Subcutaneous abdominal adipose tissue (tissue), 5 donors: Measurements from ENCODE around the gene TNFAIP2.

Experiments used
- H3K27ac ChIP-seq: one replicate; pipeline ENCODE4 v1.7.0; 2013; ENCODE audit warnings: low read depth, mild to moderate bottlenecking, inconsistent platforms, low read length, moderate library complexity
- H3K27me3 ChIP-seq, 5 donors: one replicate each; pipeline ENCODE4 v1.7.0; 2013; ENCODE audit warnings: low read length in 5 of 5, inconsistent platforms in 1 of 5; ENCODE audit not compliant: control insufficient read depth in 5 of 5, insufficient read depth in 4 of 5
- H3K36me3 ChIP-seq, 5 donors: one replicate each; pipeline ENCODE4 v1.7.0; 2013; ENCODE audit warnings: low read length in 5 of 5; ENCODE audit not compliant: control insufficient read depth in 5 of 5, insufficient read depth in 5 of 5
- H3K4me1 ChIP-seq, 5 donors: one replicate each; pipeline ENCODE4 v1.7.0; 2013; ENCODE audit warnings: low read length in 5 of 5, mild to moderate bottlenecking in 3 of 5, moderate library complexity in 1 of 5; ENCODE audit not compliant: control insufficient read depth in 5 of 5, insufficient read depth in 5 of 5
- H3K4me3 ChIP-seq, 5 donors: one replicate each; pipeline ENCODE4 v1.7.0; 2013; ENCODE audit warnings: low read length in 5 of 5, low read depth in 1 of 5
- H3K9ac ChIP-seq, 5 donors: one replicate each; pipeline ENCODE4 v1.7.0; 2013; ENCODE audit warnings: low read length in 5 of 5, mild to moderate bottlenecking in 4 of 5, moderate library complexity in 3 of 5
- H3K9me3 ChIP-seq, 5 donors: one replicate each; pipeline ENCODE4 v1.7.0; 2013; ENCODE audit warnings: low read length in 5 of 5; ENCODE audit not compliant: control insufficient read depth in 5 of 5
- donor health status: healthy.
- donor health status: healthy.
- donor health status: healthy.
- donor health status: healthy.
- donor health status: healthy.

Gene TNFAIP2

GRCh38 chr14:103093856-103094405, 29.3 kb upstream of the TNFAIP2 start:
- no peak overlapping the region for H3K9ac ChIP-seq
- peak overlapping the region in 1 of 5 donors; percentile 14 for H3K4me3 ChIP-seq
- peaks cover 0 to 5% (median 0%) of the 10 kb centered on the region in 5 donors for H3K27me3 ChIP-seq
- no peak overlapping the region for H3K27ac ChIP-seq
- peaks cover 0 to 23% (median 16%) of the 10 kb centered on the region in 5 donors for H3K4me1 ChIP-seq
- H3K36me3 ChIP-seq, result no peaks in the 10 kb centered on the region
- no peaks in the 10 kb centered on the region for H3K9me3 ChIP-seq

DNA sequence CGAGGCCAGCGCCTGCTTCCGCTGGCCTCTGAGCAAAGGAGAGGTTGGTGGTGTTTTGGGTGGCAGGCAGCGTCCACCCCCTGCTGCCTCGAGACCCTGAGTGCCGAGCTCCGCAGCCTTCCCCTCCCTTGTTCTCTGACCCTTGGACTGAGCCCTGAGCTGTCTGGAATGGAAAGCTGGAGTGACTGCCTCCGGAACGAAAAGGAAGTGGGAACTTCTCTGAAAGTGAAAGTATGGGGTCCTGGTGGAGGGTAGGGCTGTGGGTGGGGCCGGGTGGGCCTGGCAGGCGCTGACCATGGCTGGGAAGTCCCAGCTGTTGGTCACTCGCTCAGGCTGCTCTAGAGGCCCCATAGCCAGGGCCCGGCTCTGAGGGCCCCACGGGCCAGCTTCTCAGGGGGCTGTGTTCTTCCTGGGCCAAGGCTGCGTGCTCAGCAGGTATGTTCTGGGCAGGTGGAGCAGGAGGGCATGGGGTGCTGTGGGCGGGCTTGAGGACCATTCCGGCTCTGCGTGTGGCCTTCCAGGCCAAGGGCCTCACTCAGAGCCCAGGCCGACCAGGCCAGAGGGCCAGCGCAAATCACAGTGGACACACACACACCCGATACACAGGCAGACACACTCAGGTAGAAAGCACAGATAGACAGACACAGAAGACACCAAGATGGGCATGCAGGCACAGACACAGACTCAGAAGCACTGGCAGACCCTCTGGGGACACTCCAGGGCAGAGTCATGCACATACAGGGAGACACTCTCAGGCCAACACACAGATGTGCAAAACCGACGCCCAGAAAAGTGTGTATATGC, 28.7 kb upstream of the TNFAIP2 start, which contains the start of gene EXOC3L4:
Gene EXOC3L4 (plus strand): TSS at position 320 of the 804 bp plus-strand sequence. CDS start 5,495 bp downstream, outside the sequence.
- no peaks in the 10 kb centered on the region for H3K9me3 ChIP-seq
- no peaks in the 10 kb centered on the region for H3K36me3 ChIP-seq
- H3K9ac ChIP-seq, result peak within 1 kb of the TSS in 2 of 5 donors; percentile 23 to 43
- H3K4me1 ChIP-seq, result peaks cover 0 to 27% (median 16%) of the 10 kb centered on the region in 5 donors
- H3K4me3 ChIP-seq, result peak within 1 kb of the TSS in 3 of 5 donors; percentile 14 to 29 (median 22)
- H3K27me3 ChIP-seq, result peaks cover 0 to 5% (median 3%) of the 10 kb centered on the region in 5 donors
- peak within 1 kb of the TSS; percentile 37 for H3K27ac ChIP-seq

- H3K27me3 ChIP-seq, result peaks cover 2 to 10% (median 6%) of the 10 kb centered on the region in 5 donors
- H3K36me3 ChIP-seq, result no peaks in the 10 kb centered on the region
- H3K4me1 ChIP-seq, result peaks cover 0 to 27% (median 16%) of the 10 kb centered on the region in 5 donors
- H3K4me3 ChIP-seq, result peak overlapping the region in 2 of 5 donors; percentile 14 to 29
- H3K9me3 ChIP-seq, result no peaks in the 10 kb centered on the region
- H3K9ac ChIP-seq, result peak overlapping the region in 1 of 5 donors; percentile 43
- H3K27ac ChIP-seq, result no peak overlapping the region
Observed at GRCh38 chr14:103095210-103095778, 28.0 kb upstream of the TNFAIP2 start.

GRCh38 chr14:103096387-103096786, 26.9 kb upstream of the TNFAIP2 start:
- Histone ChIP-seq H3K4me1 (peaks cover 0 to 19% (median 9%) of the 10 kb centered on the region in 5 donors), H3K27ac (no peak overlapping the region), H3K9ac (no peak overlapping the region), H3K9me3 (no peaks in the 10 kb centered on the region), H3K36me3 (no peaks in the 10 kb centered on the region), H3K27me3 (peaks cover 7 to 14% (median 9%) of the 10 kb centered on the region in 5 donors), H3K4me3 (no peak overlapping the region)

DNA sequence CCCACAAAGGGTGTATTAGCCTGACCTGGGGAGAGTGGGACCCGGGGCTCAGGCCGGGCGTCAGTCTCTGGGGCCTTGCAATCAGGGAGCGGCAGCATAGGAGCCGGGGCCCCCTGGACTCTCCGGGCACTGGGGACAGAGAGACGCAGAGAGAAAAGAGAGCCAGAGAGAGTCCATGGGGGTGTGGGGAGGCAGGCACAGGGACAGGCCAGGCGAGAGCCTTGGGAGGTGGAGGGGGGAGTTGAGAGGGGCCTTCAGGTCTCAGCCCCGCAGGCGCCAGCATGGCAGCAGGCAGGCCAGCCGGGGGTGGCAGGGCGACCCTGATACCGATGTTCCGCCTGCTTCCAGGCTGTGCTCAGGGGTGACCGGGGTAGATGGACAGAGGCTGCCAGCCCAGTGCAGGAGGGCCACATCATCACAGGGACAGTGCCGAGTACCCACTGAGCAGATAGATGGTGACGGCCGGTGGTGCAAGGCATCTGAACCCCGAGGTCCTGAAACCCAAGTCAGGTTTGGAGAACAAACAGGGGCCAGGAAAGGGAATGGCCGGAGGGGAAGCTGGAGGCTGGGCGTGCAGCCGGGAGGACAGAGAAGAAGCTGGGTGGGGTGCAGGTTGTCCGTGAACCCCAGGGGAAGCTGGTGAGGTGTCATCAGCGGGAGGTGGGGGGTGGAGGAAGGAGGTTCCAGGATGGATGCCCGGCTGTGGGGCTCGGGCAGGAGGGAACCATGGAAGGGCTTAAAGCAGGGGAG, 25.8 kb upstream of the TNFAIP2 start:
- Histone ChIP-seq H3K27ac (no peak overlapping the region), H3K9ac (no peak overlapping the region), H3K4me3 (no peak overlapping the region), H3K27me3 (peaks cover 14 to 24% (median 18%) of the 10 kb centered on the region in 5 donors), H3K9me3 (no peaks in the 10 kb centered on the region), H3K4me1 (peaks cover 0 to 20% (median 10%) of the 10 kb centered on the region in 5 donors), H3K36me3 (no peaks in the 10 kb centered on the region)

DNA sequence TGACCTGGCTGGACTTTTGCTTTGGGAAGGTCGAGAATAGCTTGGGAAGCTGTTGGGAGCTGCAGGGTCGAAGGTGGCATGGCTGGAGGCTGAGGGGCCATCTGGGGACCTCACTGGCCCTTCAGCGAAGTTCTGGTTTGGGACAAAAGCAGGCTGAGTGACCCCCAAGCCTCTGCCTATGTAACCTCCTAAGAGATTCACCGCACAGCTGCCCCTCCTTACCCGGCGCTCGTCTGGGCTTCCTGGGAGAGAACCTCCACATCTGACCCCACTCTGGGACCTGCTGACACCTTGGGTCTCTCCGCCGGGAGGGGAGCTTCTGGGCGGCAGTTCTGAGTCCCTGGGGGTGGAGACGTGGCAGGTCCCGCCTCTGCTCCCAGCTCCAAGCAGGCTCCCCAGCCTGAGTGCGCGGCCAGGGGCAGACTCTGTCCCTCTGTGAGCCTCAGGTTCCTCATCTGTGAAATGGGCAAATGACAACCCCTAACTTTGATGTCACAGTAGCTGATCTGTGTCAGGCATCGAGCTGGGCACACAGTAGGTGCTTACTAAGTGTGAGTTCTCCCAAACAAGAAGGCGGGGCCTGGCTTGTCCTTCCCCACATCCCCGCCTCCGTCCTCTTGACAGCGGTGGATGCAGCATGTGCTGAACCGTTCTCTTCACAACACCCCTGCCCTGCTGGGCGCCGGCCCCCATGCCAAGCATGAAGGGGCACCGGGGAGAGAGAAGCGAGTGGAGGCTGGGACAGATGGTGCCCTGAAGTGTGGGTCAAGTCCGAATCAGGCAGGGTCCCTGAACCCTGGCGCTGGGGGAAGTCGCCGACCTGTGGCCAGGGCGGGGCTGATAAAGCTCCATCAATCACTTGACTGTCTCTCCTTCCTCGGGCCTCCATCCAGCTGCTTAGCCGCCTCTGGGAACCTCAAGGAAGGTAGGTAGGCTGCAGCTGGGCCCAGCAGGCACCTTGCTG, 25.0 kb upstream of the TNFAIP2 start:
- no peak overlapping the region for H3K9ac ChIP-seq
- H3K9me3 ChIP-seq, result no peaks in the 10 kb centered on the region
- peaks cover 21 to 33% (median 24%) of the 10 kb centered on the region in 5 donors for H3K27me3 ChIP-seq
- peaks cover 0 to 27% (median 16%) of the 10 kb centered on the region in 5 donors for H3K4me1 ChIP-seq
- H3K36me3 ChIP-seq, result no peaks in the 10 kb centered on the region
- H3K4me3 ChIP-seq, result no peak overlapping the region
- no peak overlapping the region for H3K27ac ChIP-seq

DNA sequence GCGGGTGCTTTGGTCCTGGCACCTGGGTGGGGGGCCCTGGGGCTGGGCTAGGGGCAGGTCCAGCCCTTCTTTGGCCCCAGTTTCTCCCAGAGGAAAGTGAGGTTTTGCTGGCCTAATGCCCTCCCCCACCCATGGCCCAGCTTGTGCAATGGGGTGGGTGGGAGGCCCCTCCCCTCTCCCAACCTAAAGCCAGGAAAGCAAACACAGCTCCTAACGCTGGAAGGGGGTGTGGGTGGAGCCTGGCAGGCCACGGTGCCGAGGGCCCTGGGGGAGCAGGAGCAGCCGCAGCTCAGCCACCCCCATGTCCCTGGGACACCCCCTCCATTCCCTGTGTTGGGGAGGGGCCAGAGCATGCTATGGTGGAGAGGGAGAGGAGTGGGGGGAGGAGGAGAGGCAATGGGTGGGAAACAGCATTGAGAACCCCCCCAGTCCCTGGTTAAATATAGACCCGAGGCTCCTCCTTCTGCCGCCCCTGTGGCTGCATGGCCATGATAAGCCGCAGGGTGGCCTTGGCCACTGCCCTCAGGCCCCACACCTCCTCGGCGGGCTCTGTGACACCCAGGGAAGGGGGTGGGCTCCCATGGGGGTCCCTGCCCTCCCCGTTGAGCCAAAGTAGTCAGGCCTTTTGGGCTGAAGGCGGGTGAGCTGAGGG, 24.1 kb upstream of the TNFAIP2 start:
- Histone ChIP-seq H3K9ac (no peak overlapping the region), H3K36me3 (no peaks in the 10 kb centered on the region), H3K9me3 (no peaks in the 10 kb centered on the region), H3K27me3 (peaks cover 24 to 42% (median 31%) of the 10 kb centered on the region in 5 donors), H3K4me3 (no peak overlapping the region), H3K4me1 (peaks cover 0 to 35% (median 25%) of the 10 kb centered on the region in 5 donors), H3K27ac (no peak overlapping the region)

GRCh38 chr14:103099733-103100280, 23.5 kb upstream of the TNFAIP2 start:
- Histone ChIP-seq H3K27ac (no peak overlapping the region), H3K9ac (no peak overlapping the region)

More at GRCh38 chr14:103099733-103100280, 23.5 kb upstream of the TNFAIP2 start:
- peaks cover 0 to 36% (median 28%) of the 10 kb centered on the region in 5 donors for H3K4me1 ChIP-seq
- no peaks in the 10 kb centered on the region for H3K36me3 ChIP-seq
- no peaks in the 10 kb centered on the region for H3K9me3 ChIP-seq
- H3K4me3 ChIP-seq, result no peak overlapping the region
- H3K27me3 ChIP-seq, result peaks cover 30 to 45% (median 37%) of the 10 kb centered on the region in 5 donors
